Measurements from ENCODE around the gene HMX2. TPM values are rescaled to one million over a fixed set of nuclear protein-coding genes. Genes with fewer than 3 reads are reported as not detected.
A peak's percentile ranks its signal among the peaks of the same experiment; 100 is the strongest.

The HMX2 gene
- total and polyA plus RNA-seq, 2 of the 8 experiments (the other 6 are each of a cell fraction or from before 2014, with no cell fraction given): 2.0 to 2.7 TPM

- ChIA-PET POLR2A (ENCODE audit: partially characterized antibody) (interaction anchor here (0.6 to 4.3 kb wide), 9 partner anchors 8 to 783 kb away, joined by 3 to 22 read pairs (median 3); no protein-coding TSS in a partner anchor), CTCF (ENCODE audit: partially characterized antibody) (interaction anchor here (0.9 to 2.6 kb wide), 4 partner anchors 14 to 310 kb away, joined by 3 to 7 read pairs (median 4); no protein-coding TSS in a partner anchor)
- no peak overlapping the region for H3K27ac ChIP-seq (ENCODE audit: low read depth, low read length)
- no peak overlapping the region for H3K9ac ChIP-seq (replicated peaks in 1 of 4; ENCODE audit: extremely low read depth in 1 of 4, low read depth in 3 of 4, low read length in 3 of 4)
- H3K79me1 ChIP-seq (ENCODE audit: low read depth, low read length): peaks cover 9% of the 10 kb centered on the region; the same call in 1 of the 2 replicates
- peaks cover 21 to 45% (median 32%) of the 10 kb centered on the region in 4 experiments; a peak in 6 of 7 replicates for H3K27me3 ChIP-seq (replicated peaks in 1 of 4; ENCODE audit: control insufficient read depth in 3 of 4, extremely low read depth in 1 of 4, insufficient read depth in 3 of 4, low read length in 3 of 4)
- peak overlapping the region; percentile 51 for H2BK120ac ChIP-seq (replicated peaks; ENCODE audit: low read depth, low read length)
- 36% methylated on average over 9 of the region's 9 CpGs; no CpG with 5 or more reads in 1 of the 2 experiments for WGBS, 2 experiments (ENCODE audit: extremely low coverage in 1 of 2, insufficient coverage in 1 of 2, insufficient read length in 1 of 2, insufficient replicate concordance in 2 of 2, low coverage in 1 of 2, low lambda C conversion rate in 2 of 2, missing lambda C conversion rate in 1 of 2)
- no peak overlapping the region for H2AK5ac ChIP-seq (ENCODE audit: low read depth, low read length)
- H2BK5ac ChIP-seq (ENCODE audit: low read depth, low read length): no peak overlapping the region; the same call in 1 of the 2 replicates
- DNase-seq (ENCODE audit: low read depth in 1 of 2, low spot score in 2 of 2) (no peak), FAIRE-seq (no peak)
- no peak overlapping the region; a peak in 2 of 4 replicates for H3K4me2 ChIP-seq (ENCODE audit: insufficient read depth in 1 of 2, low read depth in 2 of 2, low read length in 2 of 2)
- H4K8ac ChIP-seq (ENCODE audit: extremely low read depth, insufficient read depth, low read length): no peak overlapping the region
- H3K36me3 ChIP-seq (ENCODE audit: control insufficient read depth in 2 of 4, insufficient read depth in 4 of 4, low read length in 3 of 4): peaks cover 5 to 35% (median 19%) of the 10 kb centered on the region in 4 experiments
- H3K23ac ChIP-seq (ENCODE audit: insufficient read length): no peak overlapping the region
- no peak overlapping the region for H4K5ac ChIP-seq (ENCODE audit: insufficient read length, low read depth, low read length)
- peaks cover 16 to 40% of the 10 kb centered on the region in 2 experiments for H3K79me2 ChIP-seq (ENCODE audit: control insufficient read depth in 1 of 2, insufficient read depth in 2 of 2, low read length in 2 of 2)
- no peak overlapping the region; the same call in 1 of the 2 replicates for H2BK12ac ChIP-seq (ENCODE audit: low read depth, low read length)
- H3K18ac ChIP-seq (ENCODE audit: extremely low read depth, low read length): no peak overlapping the region; the same call in 1 of the 2 replicates
- no peak overlapping the region for H3K14ac ChIP-seq (ENCODE audit: insufficient read length)
- H3K9me3 ChIP-seq (ENCODE audit: insufficient read depth in 2 of 2, low read depth in 1 of 2, low read length in 1 of 2): no peaks in the 10 kb centered on the region
- H4K91ac ChIP-seq (replicated peaks; ENCODE audit: insufficient read length, low read length): peak overlapping the region; percentile 8
- no peak overlapping the region for H3K4me3 ChIP-seq (ENCODE audit: extremely low read depth in 1 of 4, insufficient read depth in 2 of 4, low read depth in 3 of 4, low read length in 4 of 4)
- H2BK15ac ChIP-seq (ENCODE audit: low read length): no peak overlapping the region; the same call in 1 of the 2 replicates
- H3K4ac ChIP-seq (replicated peaks; ENCODE audit: insufficient read length, low read depth, low read length): no peak overlapping the region
- peaks cover 10 to 20% of the 10 kb centered on the region in 2 experiments for H4K20me1 ChIP-seq (replicated peaks in 1 of 2; ENCODE audit: control insufficient read depth in 1 of 2, insufficient read depth in 2 of 2, low read length in 2 of 2)
- H2AFZ ChIP-seq (ENCODE audit: low read length): no peak overlapping the region
- H3K23me2 ChIP-seq (ENCODE audit: low read depth, low read length): peaks cover 19% of the 10 kb centered on the region
- peak overlapping the region; percentile 25; the same call in 1 of the 2 replicates for H2BK20ac ChIP-seq (ENCODE audit: low read length)
- 0 out of 2 replicates have a peak, but pooled peaks have one; percentile 39 for TF ChIP-seq YY1 (IDR thresholded peaks at IDR 0.05; ENCODE audit: low read depth, low read length)
- no peak for TF ChIP-seq SIRT6 (IDR thresholded peaks at IDR 0.05; ENCODE audit: low read length)
- peak; percentile 99 for TF ChIP-seq E2F6 (IDR thresholded peaks at IDR 0.05)
- peaks cover 8 to 28% (median 19%) of the 10 kb centered on the region in 4 experiments for H3K4me1 ChIP-seq (replicated peaks in 1 of 4; ENCODE audit: control insufficient read depth in 3 of 4, insufficient read depth in 4 of 4, low read length in 3 of 4)
- H3K56ac ChIP-seq (replicated peaks; ENCODE audit: insufficient read length, low read depth, low read length): no peak overlapping the region
Observed at GRCh38 chr10:123153486-123154091, 5.7 kb downstream of the HMX2 start.
